Stimulated activated CD8-positive, alpha-beta memory T cell treated with anti-CD3 and anti-CD28 coated beads, Interleukin-12 subunit alpha, Interleukin-12 subunit beta, amount 100 ng/mL, for 1 hour (primary cell): ENCODE measurements around the gene EYA2.
"Not testable (repeated sequence)": the region's sequence is repeated elsewhere in the genome, so short reads cannot be mapped to it uniquely, and the experiment has no call there.

ENCODE experiments used
- DNase-seq: peaks from one replicate; pipeline ENCODE4 v3.0.0-alpha.2; 2020; ENCODE audit warnings: low read depth

EYA2 gene

DNA sequence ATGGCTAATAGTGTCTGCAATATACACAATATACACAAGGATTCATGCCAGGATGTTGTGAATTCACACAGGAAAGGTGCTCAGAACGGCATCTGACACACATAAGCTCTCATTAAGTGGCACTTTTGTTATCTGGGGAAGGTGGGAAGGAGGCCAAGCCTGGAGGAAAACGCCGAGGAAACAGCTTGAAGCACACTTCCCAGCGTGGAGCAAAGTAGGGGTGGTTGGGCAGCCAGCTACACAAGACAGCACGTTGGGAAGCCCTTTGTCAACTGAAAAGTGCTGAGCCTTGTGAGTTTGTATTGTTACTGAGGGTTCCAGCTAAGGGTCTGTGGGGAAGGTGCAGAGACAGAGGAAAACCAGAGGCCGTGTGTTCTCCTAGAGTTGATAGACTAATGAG, 280.9 kb downstream of the EYA2 start:
- no peak for DNase-seq

DNA sequence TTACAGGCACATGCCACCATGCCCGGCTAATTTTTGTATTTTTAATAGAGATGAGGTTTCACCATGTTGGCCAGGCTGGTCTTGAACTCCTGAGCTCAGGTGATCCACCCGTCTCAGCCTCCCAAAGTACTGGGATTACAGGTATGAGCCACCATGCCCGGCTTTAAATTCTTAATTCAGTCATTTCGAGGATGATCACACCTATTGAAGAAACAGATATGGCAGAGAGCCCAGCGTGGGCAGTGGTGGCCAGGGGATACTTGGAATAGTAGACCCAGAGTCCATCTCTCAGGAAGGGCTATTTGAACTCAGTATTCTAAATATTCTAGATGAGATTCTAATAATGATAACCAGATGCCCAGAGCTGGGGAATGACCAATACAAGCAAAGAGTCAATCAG, 281.6 kb downstream of the EYA2 start:
- not testable (repeated sequence) for DNase-seq

DNA sequence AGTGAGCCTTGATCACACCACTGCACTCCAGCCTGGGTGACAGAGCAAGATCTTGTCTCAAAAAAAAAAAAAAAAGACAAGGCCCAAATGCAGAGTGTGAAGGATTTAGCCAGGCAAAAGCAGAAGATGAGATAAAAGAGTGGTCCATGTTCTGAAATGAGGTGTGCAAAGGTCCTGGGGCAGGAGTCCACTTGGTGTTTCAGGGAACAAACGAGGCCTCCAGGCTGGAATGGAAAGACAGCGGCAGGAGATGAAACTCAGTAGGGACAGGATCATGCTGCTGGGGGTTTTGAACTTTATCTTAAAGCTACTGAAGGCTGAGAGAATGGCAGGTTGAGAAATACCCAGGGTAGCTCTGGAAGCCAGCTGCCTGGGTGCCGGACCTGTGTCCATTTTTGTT, 283.6 kb downstream of the EYA2 start:
- no peak for DNase-seq

DNA sequence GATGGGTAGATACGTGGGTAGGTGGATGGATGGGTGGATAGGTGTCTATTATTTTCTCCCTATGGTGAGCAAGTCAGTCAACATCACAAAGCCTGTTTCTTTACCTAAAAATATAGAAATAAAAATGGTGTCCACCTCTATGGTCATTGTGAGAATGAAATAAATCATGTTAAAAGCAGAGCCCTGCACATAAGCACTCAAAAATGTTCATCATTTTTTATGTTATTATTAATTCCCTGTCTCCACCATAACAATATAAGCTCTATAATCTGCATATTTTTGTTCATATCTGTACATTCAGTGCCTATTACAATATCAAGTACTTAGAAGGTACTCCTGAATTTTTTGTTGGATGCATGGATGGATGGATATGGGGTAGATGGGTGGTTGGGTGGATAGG, 284.2 kb downstream of the EYA2 start:
- DNase-seq, result no peak

DNA sequence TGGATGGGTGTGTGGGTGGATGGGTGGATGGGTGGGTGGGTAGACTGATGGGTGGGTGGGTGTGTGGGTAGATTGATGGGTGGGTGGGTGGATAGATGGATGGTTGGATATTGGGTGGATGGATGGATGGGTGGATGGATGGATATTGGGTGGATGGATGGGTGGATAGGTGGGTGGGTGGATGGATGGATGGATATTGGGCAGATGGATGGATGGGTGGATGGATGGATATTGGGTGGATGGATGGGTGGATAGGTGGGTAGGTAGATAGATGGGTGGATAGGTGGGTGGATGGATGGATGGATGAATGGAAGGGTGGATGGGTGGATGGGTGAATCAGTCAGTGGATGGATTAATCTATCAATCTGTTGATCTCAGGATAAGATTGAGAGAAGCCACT, 284.6 kb downstream of the EYA2 start:
- DNase-seq, result no peak

DNA sequence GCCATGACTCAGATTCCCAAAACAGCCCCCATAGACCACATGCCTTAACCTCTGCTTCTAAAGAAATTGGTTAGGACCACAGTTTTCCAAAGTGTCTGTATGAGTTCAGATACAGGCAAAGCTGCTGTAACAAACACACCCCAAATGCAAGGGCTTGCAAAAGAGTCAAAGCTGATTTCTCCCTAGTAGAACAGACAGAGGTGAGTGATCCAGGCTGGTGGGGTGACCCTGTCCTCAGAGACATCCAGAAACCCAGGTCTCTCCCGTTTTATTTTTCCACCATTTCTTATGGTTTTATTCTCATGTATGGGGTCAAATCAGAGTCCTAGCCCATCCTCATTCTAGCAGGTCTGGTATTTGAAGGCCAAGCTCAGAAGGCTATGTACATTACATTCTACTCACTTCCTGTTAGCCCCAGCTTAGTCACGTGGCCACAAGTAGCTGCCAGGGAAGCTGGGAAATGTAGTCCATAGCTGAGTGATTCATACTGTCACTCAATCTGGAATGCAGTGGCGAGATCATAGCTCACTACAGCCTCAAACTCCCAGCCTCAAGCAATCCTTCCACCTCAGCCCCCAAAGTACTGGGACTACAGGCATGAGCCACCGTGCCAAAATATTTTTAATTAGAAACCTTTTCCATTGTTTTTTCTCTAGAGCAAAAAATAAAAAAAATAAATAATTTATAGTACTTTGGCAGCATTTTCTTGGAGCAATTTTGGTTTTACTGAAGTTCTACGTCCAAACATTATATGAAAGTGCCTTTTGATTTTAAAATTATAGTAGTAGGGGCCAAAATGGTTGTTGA, 286.6 kb downstream of the EYA2 start:
- no peak for DNase-seq

DNA sequence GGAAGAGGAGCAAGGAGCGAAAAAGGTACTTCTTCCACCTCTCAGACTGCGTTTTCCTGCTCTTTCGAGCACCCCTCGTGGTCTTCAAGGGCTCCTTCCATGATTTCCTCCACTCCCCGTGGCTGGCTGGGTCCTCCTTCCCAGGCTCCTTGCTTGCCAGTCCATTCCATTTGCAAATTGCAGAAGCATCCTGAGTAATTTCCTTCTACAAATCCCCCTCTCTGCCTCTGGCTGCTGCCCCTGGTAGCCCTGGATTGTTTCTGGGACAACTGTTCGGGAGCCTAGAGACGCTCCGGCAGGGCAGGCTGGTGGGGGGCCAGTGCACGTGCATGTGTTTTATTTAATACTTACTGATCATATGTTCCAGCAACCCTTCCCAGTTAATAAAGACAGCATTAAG, 288.7 kb downstream of the EYA2 start:
- DNase-seq, result no peak

DNA sequence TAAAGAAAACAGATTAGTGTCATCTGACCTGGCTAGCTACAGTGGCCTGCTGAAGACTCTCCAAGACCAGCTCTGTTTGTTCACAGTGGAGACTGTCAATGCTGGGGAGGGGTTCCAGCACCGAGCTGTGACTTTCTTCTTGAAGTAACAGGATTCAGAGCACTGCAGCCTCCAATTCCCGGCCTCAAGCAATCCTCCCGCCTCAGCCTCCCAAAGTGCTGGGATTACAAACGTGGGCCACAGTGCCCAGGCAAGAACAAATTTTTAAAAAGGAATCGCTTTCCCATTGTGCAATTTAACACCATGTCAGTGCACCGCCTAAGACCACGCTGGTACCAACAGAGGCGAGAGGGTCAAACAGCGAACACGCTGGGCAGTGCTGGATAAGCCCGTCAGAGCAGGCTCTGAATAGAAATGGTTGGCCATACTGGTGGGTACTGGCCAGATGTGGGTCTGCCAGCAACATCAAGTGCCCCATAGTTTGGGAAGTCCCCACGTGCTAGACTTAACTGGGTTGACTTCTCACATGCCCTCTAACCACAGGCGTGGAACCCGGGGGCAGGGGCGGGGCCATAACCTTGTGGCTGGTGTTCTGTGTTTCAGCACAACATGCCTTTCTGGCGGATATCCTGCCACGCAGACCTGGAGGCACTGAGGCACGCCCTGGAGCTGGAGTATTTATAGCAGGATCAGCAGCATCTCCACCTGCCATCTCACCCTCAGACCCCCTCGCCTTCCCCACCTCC, 293.0 kb downstream of the EYA2 start:
- DNase-seq, result no peak

DNA sequence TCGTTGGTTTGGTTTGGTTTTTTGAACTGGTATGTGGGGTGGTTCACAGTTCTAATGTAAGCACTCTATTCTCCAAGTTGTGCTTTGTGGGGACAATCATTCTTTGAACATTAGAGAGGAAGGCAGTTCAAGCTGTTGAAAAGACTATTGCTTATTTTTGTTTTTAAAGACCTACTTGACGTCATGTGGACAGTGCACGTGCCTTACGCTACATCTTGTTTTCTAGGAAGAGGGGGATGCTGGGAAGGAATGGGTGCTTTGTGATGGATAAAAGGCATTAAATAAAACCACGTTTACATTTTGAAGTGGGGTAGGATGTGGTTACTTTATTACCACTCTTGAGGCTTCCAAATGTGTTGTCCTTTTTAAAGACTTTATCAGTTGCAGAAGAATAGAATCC, 293.9 kb downstream of the EYA2 start:
- DNase-seq, result no peak

DNA sequence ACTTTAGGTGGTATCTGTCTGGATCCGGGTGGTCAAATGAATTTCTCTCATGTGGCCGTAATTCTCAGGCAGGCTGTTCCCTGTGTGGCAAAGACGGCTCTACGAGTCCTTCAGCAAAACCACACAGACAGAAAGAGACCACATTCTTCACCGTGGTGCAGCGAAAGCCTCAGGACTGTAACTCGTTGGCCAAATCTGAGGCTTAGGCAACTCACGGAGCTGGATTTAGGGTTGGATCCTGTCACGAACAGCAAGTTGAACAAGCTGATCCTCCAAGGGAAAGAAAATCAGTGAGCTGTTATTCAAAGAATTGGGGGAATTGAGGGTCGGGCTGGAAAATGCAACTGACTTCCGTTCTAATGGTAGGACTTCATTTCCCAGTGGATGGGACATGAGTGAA, 294.4 kb downstream of the EYA2 start:
- DNase-seq, result no peak

DNA sequence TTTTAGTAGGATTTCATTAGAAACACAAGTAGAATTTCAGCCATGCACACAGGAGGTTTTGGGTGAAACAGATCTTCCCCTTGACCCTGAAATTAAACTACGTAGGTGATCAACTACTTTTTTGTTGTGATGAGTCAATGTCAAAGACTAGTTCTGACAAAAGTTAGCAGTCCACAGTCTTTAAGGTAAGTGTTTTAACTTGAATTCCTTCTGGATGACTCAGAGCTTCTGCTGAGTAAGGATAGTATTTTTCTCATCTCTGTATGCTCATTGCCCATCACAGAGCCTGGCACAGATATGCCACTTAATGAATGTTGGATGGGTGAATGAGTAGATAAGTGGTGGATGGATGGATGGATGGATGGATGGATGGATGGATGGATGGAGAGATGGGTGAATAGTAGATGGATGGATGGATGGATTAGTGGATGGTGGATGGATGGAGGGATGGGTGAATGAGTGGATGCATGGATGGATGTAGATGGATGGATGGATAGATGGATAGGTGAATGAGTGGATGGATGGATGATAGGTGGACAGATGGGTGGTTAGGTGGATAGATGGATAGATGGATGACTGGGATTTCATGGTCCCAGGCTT, 296.5 kb downstream of the EYA2 start:
- no peak for DNase-seq

DNA sequence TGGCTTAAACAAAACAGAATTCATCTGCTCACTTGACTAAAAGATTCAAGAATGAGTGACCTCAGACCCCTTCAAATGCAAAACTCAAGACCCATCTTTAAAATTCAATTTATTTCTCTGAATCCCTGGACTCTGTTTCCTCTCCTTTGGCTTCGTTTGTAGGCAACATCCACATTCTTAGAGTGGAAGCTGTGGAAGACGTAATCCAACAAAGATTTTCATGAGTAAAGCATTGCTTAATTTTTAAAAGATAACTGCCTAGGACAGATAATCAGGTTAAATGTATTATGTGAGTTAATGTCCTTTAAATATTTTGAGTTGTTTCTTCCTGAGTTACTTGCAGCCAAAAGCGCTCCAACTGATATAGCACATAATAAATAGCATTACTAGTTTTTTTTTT, 297.3 kb downstream of the EYA2 start:
- no peak for DNase-seq

DNA sequence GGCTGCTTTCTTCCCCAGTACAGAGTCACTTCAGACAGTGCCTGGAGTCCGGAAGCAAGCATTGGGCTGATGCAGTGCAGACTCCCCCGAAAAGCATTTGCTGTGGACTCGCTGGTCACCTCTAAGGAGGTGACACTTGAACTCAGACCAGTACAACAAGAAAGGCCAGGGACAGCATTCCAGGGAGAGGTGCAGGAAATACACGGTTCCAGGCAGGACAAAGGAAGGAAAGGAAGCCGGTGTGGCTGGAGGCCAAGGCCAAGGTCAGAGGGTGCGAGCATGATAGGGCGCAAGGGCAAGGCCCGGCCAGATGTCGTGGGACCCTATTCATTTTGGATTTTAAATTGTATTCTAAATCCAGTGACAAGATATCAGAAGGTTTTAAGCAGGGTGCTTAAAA, 300.9 kb downstream of the EYA2 start:
- DNase-seq, result no peak

DNA sequence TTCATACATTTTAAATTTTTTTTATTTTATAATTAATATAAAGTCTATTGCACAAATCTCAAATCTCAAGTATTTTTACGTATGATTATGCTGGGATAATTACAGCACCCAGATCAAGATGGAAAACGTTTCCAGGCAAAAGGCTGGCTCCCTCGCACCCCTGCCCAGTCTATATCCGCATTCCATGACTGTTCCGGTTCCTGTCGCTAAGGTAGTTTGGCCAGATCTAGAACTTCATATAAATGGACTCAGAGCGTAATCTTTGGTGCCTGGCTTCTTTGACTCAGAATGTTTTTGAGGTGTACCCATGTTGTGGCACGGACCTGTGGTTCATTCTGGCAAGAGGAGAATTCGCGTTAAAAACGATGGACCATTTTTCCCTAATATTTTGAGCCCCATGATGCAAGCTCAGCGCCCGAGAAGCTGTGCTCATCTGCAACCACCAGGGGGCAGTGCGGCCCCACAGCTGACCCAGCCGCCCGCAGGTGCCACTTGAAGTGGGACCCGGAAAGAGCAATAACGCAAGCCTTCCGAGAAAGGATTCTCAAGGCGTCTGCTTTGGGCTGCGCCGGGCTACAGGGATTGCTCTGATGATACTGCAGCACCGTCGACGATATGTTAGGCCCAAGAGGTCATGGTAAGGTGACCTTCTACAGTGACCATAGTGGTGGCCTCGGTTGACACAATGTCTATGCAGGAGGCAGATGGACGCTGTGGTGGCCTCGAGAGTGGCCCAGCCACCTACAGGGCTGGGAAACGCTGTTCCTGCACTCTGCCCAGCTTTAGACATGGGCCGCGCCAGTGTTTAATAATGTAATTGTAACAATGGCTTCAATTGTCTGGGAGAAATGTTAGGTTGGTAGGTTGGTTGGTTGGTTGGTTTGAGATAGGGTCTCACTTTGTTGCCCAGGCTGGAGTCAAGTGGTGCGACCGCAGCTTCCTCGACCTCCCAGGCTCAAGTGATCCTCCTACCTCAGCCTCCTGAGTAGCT, 301.7 kb downstream of the EYA2 start:
- DNase-seq, result peak; percentile 54

DNA sequence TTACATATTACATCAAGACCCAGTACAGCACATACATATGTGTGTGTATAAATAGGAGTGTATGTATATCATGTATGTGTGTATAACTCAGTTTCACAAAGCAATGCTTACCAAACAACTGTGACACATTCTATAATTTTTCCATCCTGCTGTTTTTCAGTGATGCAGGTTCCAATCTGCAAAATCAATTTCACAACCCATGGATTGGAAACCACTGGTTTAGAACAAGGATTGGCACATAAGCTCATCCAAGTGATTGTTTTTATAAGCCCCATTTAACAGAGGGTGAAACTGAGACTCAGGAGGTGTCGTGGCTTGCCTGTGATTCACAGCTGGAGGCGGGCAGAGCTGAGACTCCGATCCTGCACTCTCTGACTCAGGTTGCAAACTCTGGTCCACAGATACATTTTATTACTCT, 303.6 kb downstream of the EYA2 start:
- DNase-seq, result no peak

DNA sequence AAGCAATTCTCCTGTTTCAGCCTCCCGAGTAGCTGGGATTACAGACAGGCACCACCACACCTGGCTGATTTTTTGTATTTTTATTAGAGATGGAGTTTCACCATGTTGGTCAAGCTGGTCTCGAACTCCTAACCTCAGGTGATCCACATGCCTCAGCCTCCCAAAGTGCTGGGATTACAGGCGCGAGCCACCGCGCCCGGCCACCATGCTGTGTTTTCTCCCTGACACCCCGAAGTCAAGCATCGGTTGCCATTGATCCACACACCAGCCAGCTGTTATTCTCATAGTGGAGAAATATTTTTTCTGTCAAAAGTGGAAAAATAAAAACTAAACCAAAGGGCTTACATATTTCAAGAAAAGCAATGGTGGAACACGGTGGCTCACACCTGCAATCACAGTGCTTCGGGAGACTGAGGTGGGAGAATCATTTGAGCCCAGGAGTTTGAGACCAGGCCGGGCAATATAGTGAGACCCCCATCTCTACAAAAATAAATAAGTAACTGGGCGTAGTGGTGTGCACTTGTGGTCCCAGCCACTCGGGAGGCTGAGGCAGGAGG, 304.4 kb downstream of the EYA2 start:
- DNase-seq, result no peak

DNA sequence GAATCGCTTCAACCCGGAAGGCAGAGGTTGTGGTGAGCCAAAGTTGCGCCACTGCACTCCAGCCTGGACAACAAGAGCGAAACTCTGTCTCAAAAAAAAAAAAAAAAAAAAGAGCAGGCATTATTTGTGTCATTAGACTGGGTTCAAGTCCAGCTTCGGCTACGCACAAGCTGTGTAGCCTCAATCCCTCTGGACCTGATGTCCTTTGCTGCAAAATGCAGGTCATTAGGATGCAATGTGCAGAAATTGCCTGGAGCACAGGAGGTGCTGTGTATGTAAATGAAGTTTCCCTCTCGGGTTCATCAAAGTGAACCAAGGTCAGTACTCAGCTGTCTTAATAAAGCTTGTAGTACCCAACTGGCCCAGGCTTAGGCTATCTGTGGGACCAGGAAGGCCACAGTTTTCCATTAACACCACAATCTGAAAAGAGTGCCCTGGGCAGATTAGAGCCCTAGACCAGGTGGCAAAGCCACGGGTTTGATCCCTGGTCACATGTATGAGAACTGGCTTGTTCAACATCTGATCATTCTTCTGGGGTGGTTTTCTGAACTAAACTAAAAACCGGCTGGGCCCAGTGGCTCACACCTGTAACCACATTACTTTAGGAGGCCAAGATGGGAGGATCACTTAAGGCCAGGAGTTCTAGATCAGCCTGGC, 306.6 kb downstream of the EYA2 start:
- DNase-seq, result no peak

DNA sequence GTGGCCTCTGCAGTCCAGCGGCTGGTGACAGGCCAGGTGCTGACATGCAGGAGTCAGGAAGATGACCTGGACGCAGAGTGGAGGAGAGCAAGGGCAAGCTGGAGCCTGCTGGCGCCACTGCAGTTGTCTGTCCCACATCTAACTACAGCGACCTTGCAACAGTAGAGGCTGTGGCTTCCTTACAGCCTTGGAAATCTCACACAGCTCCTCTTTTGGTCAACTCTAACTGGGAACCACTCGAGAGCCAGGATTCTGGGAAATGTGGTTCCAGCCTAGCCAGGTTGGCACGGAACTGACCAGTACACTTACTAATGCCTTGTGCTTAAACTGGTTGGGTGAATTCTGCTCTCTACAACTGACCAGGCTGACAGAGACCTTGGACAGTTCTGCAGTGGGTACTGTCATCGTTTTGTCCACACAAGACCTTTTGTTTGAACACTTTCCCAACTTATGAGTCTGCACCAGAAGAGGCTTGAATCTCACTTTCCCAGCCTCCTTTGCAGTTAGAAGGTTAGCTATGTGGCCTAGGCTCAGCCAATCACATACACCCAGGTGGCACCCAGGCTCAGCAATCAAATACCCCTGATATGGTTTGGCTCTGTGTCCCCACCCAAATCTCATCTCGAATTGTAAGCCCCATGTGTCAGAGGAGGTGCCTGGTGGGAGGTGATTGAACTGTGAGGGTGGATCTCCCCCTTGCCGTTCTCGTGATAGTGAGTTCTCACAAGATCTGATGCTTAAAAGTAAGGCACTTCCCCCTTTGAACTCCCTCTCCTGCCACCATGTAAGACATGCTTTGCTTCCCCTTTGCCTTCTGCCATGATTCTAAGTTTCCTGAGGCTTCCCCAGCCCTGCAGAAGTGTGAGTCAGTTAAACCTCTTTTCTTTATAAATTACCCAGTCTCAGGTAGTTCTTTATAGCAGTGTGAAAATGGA, 308.4 kb downstream of the EYA2 start:
- no peak for DNase-seq

DNA sequence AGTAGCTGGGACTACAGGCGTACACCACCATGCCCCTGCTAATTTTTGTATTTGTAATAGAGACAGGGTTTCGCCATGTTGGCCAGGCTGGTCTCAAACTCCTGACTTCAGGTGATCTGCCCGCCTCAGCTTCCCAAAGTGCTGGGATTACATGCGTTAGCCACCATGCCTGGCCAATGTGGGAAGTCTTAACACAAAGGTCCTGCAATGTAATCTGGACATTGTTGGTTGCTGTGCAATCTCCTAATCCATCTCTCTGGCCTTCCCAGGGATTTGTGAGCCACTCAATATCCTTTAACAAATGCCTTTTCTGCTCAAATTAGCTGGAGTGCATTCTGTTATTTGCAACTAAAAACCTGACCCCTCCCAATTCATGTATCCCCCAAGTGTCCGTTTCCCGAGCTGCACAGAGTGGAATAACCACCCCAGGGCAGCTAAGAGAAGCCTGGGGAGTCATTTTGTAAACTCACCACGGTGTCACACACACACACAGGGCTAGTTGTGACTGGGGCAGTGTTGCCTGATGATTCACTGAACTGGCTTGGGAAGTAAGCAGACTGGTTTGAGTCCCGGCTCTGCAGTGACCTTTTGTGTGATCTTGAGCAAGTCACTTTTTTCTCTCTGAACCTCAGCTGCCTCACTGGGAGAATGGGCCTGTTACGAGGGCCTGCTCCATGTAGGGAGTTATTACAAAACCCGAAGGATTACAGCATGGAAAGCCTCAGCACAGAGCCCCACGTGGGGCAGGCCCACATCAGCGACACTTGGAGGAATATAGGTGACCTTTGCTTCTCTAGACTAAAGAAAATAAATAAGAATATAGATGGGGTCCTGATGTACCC, 309.6 kb downstream of the EYA2 start:
- DNase-seq, result no peak
